HepG2 (cell line): ENCODE results near the gene CKAP2. TPM values are rescaled to one million over a fixed set of nuclear protein-coding genes. Genes with fewer than 3 reads are reported as not detected.
A peak's percentile ranks its signal among the peaks of the same experiment; 100 is the strongest.

Experiments
- AHR ChIP-seq: IDR thresholded peaks from 2 replicates; pipeline ENCODE4 v1.6.1; 2018; ENCODE audit warnings: missing genetic modification reagents, missing compliant biosample characterization
- ATAD3A ChIP-seq: sonication (generic); formaldehyde crosslinking; IDR thresholded peaks from 2 replicates; pipeline ENCODE4 v1.4.0; 2020; ENCODE audit warnings: missing genetic modification reagents
- DR1 ChIP-seq: sonication (generic); formaldehyde crosslinking; IDR thresholded peaks from 2 replicates; pipeline ENCODE4 v1.8.0; 2021; ENCODE audit warnings: mild to moderate bottlenecking, missing genetic modification reagents, inconsistent platforms
- GMEB2 ChIP-seq: IDR thresholded peaks from 2 replicates; pipeline ENCODE4 v1.6.1; 2016; ENCODE audit warnings: missing biosample characterization, missing genetic modification reagents, low read depth
- GTF3A ChIP-seq: sonication (generic); formaldehyde crosslinking; conservative IDR thresholded peaks from 2 replicates; pipeline ENCODE4 v1.4.0; 2020; ENCODE audit warnings: mild to moderate bottlenecking, missing genetic modification reagents
- HHEX ChIP-seq: IDR thresholded peaks from 2 replicates; pipeline ENCODE4 v1.6.1; 2016; ENCODE audit warnings: control low read depth
- JARID2 ChIP-seq: sonication (generic); formaldehyde crosslinking; IDR thresholded peaks from 2 replicates; pipeline ENCODE4 v1.8.1; 2023; ENCODE audit warnings: missing genetic modification reagents, inconsistent platforms; ENCODE audit not compliant: insufficient replicate concordance
- KMT2B ChIP-seq: IDR thresholded peaks from 2 replicates; pipeline ENCODE4 v1.6.1; 2016; ENCODE audit warnings: missing genetic modification reagents, missing compliant biosample characterization
- MTERF4 ChIP-seq: sonication (generic); formaldehyde crosslinking; IDR thresholded peaks from 2 replicates; pipeline ENCODE4 v1.8.0; 2023; ENCODE audit warnings: mild to moderate bottlenecking, missing genetic modification reagents
- SIN3A ChIP-seq: IDR thresholded peaks from 2 replicates; pipeline ENCODE4 v1.6.1; 2011; ENCODE audit warnings: low read depth, mild to moderate bottlenecking, control low read depth, low read length, borderline replicate concordance
- SMYD3 ChIP-seq: sonication (generic); formaldehyde crosslinking; IDR thresholded peaks from 2 replicates; pipeline ENCODE4 v1.8.1; 2023; ENCODE audit warnings: mild to moderate bottlenecking, missing genetic modification reagents
- TERF1 ChIP-seq: sonication (generic); formaldehyde crosslinking; IDR thresholded peaks from 2 replicates; pipeline ENCODE4 v1.8.0; 2022; ENCODE audit warnings: mild to moderate bottlenecking, missing genetic modification reagents, moderate library complexity
- TIGD3 ChIP-seq: sonication (generic); formaldehyde crosslinking; IDR thresholded peaks from 2 replicates; pipeline ENCODE4 v1.5.1; 2020; ENCODE audit warnings: mild to moderate bottlenecking, missing genetic modification reagents, borderline replicate concordance
- XBP1 ChIP-seq: sonication (generic); formaldehyde crosslinking; IDR thresholded peaks from 2 replicates; pipeline ENCODE4 v1.5.0; 2020; ENCODE audit warnings: missing genetic modification reagents
- ZFP62 ChIP-seq: sonication (generic); formaldehyde crosslinking; IDR thresholded peaks from 2 replicates; pipeline ENCODE4 v1.4.0; 2020; ENCODE audit warnings: missing genetic modification reagents
- ZHX1 ChIP-seq: sonication (generic); formaldehyde crosslinking; IDR thresholded peaks from 2 replicates; pipeline ENCODE4 v1.8.1; 2022; ENCODE audit warnings: low read depth, mild to moderate bottlenecking, missing genetic modification reagents
- ZNF12 ChIP-seq: sonication (generic); formaldehyde crosslinking; IDR thresholded peaks from 2 replicates; pipeline ENCODE4 v1.5.0; 2020; ENCODE audit warnings: missing genetic modification reagents
- ZNF550 ChIP-seq: sonication (generic); formaldehyde crosslinking; IDR thresholded peaks from 2 replicates; pipeline ENCODE4 v1.4.0; 2020; ENCODE audit warnings: mild to moderate bottlenecking, missing genetic modification reagents, borderline replicate concordance
- ZNF589 ChIP-seq: sonication (generic); formaldehyde crosslinking; conservative IDR thresholded peaks from 2 replicates; pipeline ENCODE4 v1.8.0; 2022; ENCODE audit warnings: mild to moderate bottlenecking, moderate library complexity, missing genetic modification reagents
- ZNF616 ChIP-seq: sonication (generic); formaldehyde crosslinking; IDR thresholded peaks from 2 replicates; pipeline ENCODE4 v1.5.0; 2020; ENCODE audit warnings: low read depth, mild to moderate bottlenecking, missing genetic modification reagents
- ZNF709 ChIP-seq: sonication (generic); formaldehyde crosslinking; IDR thresholded peaks from 2 replicates; pipeline ENCODE4 v1.5.0; 2020; ENCODE audit warnings: mild to moderate bottlenecking, missing genetic modification reagents
- ZNF761 ChIP-seq: sonication (generic); formaldehyde crosslinking; conservative IDR thresholded peaks from 2 replicates; pipeline ENCODE4 v1.4.0; 2020; ENCODE audit warnings: mild to moderate bottlenecking, missing genetic modification reagents
- ZNF768 ChIP-seq: sonication (generic); formaldehyde crosslinking; IDR thresholded peaks from 2 replicates; pipeline ENCODE4 v1.4.0; 2020; ENCODE audit warnings: missing genetic modification reagents
- ZNF777 ChIP-seq: sonication (generic); formaldehyde crosslinking; IDR thresholded peaks from 2 replicates; pipeline ENCODE4 v1.4.0; 2020; ENCODE audit warnings: missing genetic modification reagents
- ZSCAN9 ChIP-seq: IDR thresholded peaks from 2 replicates; pipeline ENCODE4 v1.6.1; 2016; ENCODE audit warnings: borderline replicate concordance
- polyA plus RNA-seq, 8 experiments: library from polyadenylated mRNA; depleted of rRNA in 3 of 8; stranded (reverse) in 7 of 8; unstranded in 1 of 8; fragments of >200 nt; fragmentation: Illumina TruSeq in 4 of 8; extraction: Trizol in 4 of 8; gene quantifications; 2 replicates each; pipeline versions ENCODE4 v1.2.1 to v1.2.3, GENCODE V29; 2011 to 2016; ENCODE audit warnings: low read depth in 4 of 8, missing spikeins in 1 of 8, mixed read lengths in 1 of 8; ENCODE audit not compliant: insufficient read depth in 1 of 8
- total RNA-seq, 5 experiments: library from RNA; depleted of rRNA; stranded (reverse); fragments of >200 nt; fragmentation: Illumina TruSeq; extraction: Trizol; gene quantifications; 2 replicates each; pipeline ENCODE4 v1.2.3, GENCODE V29; 2016; ENCODE audit warnings: low read depth in 1 of 5

CKAP2 gene
- total and polyA plus RNA-seq, 2 of the 13 experiments (the other 11 are each of a cell fraction or from before 2014, with no cell fraction given) = 6.7 to 40.3 TPM

GRCh38 chr13:52450793-52451116 lies 4.5 kb upstream of the CKAP2 start (continued):
- TF ChIP-seq ZNF550 (CRISPR knock-in tag) = no peak
- TF ChIP-seq ZNF777 = no peak
- TF ChIP-seq ATAD3A (CRISPR knock-in tag) = no peak
- no peak for TF ChIP-seq TIGD3
- 0 out of 2 replicates have a peak, but pooled peaks have one; percentile 20 for TF ChIP-seq ZNF589 (CRISPR knock-in tag)
- no peak for TF ChIP-seq ZNF616 (CRISPR knock-in tag)
- TF ChIP-seq TERF1 = no peak
- TF ChIP-seq AHR (CRISPR knock-in tag) = no peak
- TF ChIP-seq XBP1 = no peak
- TF ChIP-seq ZSCAN9 = no peak
- no peak; the same call in 1 of the 2 replicates for TF ChIP-seq ZNF12 (CRISPR knock-in tag)
- TF ChIP-seq ZNF761 = no peak
- no peak for TF ChIP-seq ZHX1 (CRISPR knock-in tag)
- no peak for TF ChIP-seq GTF3A (CRISPR knock-in tag)
- TF ChIP-seq ZNF768 (CRISPR knock-in tag) = no peak
- no peak for TF ChIP-seq GMEB2
- TF ChIP-seq ZFP62 (CRISPR knock-in tag) = no peak
- TF ChIP-seq JARID2 (CRISPR knock-in tag) = no peak
- TF ChIP-seq ZNF709 (CRISPR knock-in tag) = no peak
- 0 out of 2 replicates have a peak, but pooled peaks have one; percentile 13 for TF ChIP-seq SMYD3 (CRISPR knock-in tag)
- no peak for TF ChIP-seq DR1 (CRISPR knock-in tag)
- no peak for TF ChIP-seq HHEX (CRISPR knock-in tag)
- peak; percentile 1; the same call in 1 of the 2 replicates for TF ChIP-seq MTERF4
- no peak for TF ChIP-seq KMT2B (CRISPR knock-in tag)
- TF ChIP-seq SIN3A = no peak
